Vagina (tissue), 2 donors: ENCODE data around the gene DPP4.

ENCODE experiments used
- CTCF ChIP-seq, 3 experiments: fragments of 450-650 bp in 2 of 3; fragments of 200-600 bp in 1 of 3; sonication (generic) in 1 of 3; IDR thresholded peaks; one replicate each; pipeline ENCODE4 v1.5.1; 2017 to 2019; ENCODE audit warnings: antibody characterized with exemption in 3 of 3, mild to moderate bottlenecking in 2 of 3, moderate library complexity in 2 of 3
- POLR2AphosphoS5 ChIP-seq, 2 donors: sonication (generic); formaldehyde crosslinking; IDR thresholded peaks; one replicate each; pipeline ENCODE4 v1.9.0; 2017; ENCODE audit warnings: antibody characterized with exemption in 2 of 2, mild to moderate bottlenecking in 2 of 2, low read depth in 1 of 2; ENCODE audit not compliant: insufficient read depth in 1 of 2

- TF ChIP-seq CTCF (IDR thresholded peaks at IDR 0.05) (no peak), POLR2AphosphoS5 (IDR thresholded peaks at IDR 0.05; ENCODE audit: insufficient read depth in 1 of 2, low read depth in 1 of 2) (no peak)
Measured at GRCh38 chr2:162085090-162085891, 11.3 kb upstream of the DPP4 start.
